Endometrial microvascular endothelial cells (primary cell): ENCODE measurements around the gene KCTD19. TPM values are rescaled to one million over a fixed set of nuclear protein-coding genes. Genes with fewer than 3 reads are reported as not detected.
"Not testable (repeated sequence)": the region's sequence is repeated elsewhere in the genome, so short reads cannot be mapped to it uniquely, and the experiment has no call there.

ENCODE experiments used
- in situ Hi-C: cut with HindIII; loops from 2 replicates; pipeline ENCODE4 v1.10.0; 2017; ENCODE audit warnings: low sequenced_read_pairs, low pct_unique_long_range_greater_than_20kb; ENCODE audit errors: inconsistent ontology term
- total RNA-seq: library from RNA; depleted of rRNA; stranded (reverse); fragments of >200 nt; gene quantifications from one replicate; pipeline ENCODE4 v1.2.3, GENCODE V29; 2015; ENCODE audit errors: inconsistent ontology term

Gene KCTD19
- total RNA-seq, result under 0.01 TPM

DNA sequence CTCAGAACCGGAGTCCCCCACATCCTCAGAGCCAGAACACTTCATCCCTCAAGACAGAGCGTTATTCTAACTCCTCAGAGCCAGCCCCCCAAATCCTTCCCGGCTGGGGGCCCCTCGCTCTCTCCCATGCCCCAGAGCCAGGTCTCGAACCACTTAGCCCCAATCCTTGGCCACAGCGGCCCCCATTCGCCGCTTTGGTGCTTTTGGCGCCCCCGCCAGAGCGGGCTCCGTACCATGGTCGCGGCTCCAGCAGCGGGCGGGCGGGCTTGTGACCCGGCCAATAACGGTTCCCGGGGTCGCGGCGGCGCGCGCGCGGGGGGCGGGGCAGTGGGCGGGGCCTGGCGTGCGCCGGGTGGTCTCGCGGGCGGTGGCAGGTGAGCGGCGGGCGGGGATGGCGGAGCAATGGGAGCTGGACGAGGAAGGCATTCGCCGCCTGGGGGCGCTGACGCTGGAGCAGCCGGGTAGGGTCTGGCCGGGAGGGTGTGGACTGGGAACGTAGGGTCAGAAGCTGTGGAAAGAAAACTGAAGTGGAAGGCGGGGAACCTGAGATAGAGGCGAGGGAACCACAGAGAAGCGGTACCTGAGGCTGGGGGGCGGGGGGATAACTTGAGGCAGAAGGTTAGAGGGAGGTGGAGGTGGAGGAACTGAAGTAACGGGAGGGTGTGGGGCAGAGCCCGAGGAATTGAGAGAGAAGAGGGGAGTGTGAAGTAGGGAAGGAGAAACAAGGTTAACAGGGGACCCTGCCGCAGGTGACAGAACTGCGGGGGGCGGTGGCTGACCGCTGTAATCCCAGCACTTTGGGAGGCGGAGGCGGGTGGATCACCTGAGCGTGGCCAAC is at the start of gene KCTD19, which contains the start of gene LRRC36:
TSS of gene KCTD19 (minus strand) at position 270 of the 838 bp plus-strand sequence. CDS start at position 236, 34 bp downstream.
TSS of gene LRRC36 (plus strand) at position 344 of the 838 bp plus-strand sequence. CDS start at position 392, 48 bp downstream.
- in situ Hi-C loops, result no loop called here

DNA sequence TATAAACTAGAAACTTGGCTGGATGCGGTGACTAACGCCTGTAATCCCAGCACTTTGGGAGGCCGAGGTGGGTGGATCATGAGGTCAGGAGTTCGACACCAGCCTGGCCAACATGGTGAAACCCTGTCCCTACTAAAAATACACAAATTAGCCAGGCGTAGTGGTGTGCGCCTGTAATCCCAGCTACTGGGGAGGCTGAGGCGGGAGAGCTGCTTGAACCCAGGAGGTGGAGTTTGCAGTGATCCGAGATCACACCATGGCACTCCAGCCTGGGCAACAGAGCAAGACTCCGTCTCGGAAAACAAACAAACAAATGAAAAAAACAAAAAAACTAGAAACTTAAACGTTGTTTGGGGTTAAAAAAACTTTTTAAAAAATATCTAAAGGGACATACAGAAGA is 49.5 kb upstream of the KCTD19 start:
- in situ Hi-C loops, result not testable (repeated sequence)

DNA sequence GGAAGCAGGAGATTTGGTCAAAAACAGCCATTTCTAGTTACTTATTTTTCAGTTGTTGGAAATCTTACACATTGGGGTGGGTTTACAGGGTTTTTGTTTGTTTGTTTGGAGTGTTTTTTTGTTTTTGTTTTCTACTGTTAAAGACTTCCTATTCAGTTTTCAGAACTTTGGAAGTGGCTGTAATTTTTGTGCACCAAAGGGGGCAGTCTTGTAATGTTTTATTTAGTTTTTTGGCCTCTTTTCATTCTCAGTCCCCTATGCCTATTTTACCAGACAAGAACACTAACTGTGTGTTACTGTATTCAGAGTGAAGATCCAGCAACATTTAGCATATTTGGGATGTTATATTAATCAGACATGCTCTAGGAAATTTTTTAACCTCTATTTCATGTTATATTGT is 46.1 kb upstream of the KCTD19 start:
- in situ Hi-C loops, result no loop called here

DNA sequence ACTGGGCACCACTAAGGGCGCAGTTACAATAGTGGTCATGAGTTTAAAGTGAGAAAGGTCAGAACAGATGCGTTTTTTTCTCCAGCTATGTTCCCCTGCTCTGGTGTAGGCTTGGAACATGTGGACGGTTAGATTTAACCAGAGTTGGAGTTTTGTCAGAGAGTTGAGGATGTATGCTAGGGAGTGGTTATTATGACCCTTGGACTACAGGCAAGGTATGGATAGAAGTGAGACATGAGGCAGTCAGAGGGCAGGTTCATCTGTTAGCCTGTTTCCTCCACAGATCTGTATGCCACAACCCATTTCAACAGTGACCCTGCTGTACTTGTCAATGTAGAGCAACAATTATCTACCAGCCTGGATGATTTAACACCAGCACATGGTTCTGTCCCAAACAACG is 44.1 kb upstream of the KCTD19 start:
- in situ Hi-C loops, result no loop called here

DNA sequence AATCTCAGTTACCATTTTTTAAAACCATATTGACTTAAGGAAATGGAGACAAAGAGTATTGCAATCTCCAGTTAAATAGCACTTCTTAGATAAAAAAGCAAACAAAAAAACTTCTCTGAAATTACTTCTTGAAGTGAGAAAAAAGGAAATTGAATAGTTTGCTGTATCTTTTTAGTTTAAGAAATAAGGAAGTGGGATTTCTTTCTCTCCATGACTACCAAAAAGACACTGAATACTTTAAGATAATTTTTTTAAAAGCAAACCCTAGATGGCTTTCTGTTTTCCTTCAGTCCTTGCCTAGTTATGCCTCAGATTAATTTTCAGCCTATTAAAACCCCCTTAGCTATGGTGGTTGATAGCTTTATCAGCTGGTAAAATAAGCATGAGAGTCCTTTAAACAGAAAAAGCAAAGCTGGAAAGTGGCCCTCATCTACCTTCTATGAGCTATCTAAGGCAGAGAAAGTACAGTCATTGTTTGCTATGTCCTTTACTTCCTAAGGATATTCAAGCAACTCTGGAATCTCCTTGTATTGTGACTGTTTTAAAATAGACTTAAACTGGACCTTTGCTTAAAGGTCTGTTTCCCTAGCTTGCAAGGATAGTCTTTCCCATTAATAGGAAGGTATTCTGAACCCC is 38.2 kb upstream of the KCTD19 start:
- in situ Hi-C loops, result no loop called here

DNA sequence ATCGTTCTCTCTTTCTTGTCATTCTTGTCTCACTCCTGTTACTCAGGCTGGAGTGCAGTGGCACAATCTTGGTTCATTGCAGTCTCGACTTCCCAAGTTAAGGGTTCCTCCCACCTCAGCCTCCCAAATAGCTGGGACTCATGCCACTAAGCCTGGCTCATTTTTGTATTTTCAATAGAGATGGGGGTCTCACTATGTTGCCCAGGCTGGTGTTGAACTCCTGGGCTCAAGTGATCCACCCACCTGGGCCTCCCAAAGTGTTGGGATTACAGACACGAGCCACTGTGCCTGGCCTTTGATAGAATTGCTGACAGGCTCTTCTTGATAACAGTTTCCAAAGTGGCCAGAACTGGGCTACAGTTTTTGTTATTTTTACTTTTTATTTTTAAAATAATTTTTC is 34.5 kb upstream of the KCTD19 start:
- in situ Hi-C loops, result no loop called here

DNA sequence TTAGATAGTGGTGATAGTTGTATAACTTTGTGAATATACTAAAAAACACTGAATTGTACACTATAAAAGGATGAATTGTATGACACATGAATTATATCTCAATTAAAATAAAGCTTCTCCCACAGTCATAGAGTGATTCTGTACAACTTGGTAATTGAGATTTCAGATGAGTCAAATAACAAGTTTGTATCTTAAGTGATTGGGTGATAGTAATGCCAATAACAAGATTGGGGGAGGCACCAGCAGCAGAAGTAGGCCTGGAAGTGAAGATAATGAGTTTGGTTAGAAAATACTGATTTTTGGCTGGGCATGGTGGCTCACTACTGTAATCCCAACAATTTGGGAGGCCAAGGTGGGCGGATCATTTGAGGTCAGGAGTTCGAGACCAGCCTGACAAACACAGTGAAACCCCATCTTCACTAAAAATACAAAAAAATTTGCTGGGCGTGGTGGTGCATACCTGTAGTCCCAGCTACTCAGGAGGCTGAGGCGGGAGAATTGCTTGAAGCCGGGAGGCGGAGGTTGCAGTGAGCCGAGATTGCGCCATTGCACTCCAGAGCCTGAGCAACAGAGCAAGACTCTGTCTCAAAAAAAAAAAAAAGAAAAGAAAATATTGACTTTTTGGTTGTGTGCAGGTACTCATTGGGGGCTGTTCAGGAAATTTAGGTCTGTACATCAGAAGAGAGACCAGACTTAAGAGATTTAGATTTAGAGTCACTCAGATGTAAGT is 33.2 kb upstream of the KCTD19 start:
- in situ Hi-C loops, result not testable (repeated sequence)

DNA sequence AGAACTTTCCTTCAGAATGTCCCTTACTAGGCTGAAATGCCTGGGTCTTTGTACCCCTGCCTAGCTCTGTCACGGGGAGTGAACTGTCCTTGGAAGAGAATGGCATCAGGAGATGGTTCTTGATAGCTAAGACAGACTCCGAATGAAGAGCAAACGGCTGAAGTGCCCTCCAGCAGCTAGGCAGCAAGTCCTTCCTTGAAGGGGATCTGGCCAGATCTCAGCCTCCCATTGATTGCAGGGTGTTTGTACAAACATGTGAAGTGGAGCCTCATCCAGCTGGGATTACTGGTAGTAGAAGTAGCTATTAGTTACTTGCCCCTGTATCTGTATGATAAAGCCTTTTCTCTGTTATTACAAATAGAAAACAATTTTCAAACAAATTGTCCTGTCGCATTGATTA is 31.0 kb upstream of the KCTD19 start:
- in situ Hi-C loops, result no loop called here

DNA sequence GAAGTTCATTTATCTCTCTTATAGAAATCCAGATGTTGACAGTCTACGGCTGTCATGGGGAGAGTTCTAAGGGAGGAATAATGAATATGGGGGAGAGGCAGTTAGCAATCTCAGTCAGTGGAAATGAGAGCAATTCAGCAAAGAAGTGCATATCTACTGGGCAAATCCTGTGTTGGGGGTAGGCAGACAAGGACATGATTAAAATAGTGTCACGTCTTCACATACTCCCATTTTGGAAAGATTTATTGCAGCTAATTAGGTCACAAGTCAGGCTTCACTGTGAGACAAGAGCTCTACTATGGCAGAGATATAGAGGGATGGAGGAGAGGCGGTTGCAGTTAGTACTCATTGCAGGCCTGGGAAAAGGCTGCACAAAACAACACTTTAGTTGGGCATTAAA is 29.9 kb upstream of the KCTD19 start:
- in situ Hi-C loops, result no loop called here

DNA sequence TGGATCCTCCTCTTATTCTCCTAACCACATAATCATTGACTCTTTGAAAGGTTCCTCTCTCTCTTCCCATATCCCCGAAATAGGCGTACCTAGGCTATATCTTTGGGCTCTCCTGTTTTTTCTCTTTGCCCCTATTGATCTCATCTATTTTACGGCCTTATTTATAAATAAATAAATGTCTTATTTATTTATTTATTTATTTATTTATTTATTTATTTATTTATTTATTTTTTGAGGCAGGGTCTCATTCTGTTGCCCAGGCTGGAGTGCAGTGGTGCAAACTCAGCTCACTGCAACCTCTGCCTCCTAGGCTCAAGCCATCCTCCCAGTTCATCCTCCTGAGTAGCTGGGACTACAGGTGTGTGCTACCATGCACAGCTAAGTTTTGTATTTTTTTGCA is 25.9 kb upstream of the KCTD19 start:
- in situ Hi-C loops, result not testable (repeated sequence)

DNA sequence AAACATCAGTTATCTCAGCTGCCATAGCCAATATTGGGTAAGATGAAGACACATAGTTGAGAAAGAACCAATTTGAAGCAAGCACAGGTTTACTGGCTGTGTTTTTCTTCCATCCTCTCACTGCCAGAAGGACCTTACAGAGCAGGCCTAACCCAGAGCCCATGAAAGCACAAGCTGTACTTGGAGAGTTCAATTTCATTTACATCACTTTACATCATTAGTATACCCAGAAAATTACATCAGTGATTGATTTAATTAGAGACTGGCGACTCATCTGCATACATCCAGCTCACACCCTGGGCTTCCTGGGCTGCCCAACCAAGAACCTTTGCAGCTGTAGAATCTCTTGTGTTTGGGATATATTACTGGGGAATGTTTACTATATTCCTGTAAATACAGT is 23.8 kb upstream of the KCTD19 start:
- in situ Hi-C loops, result no loop called here

DNA sequence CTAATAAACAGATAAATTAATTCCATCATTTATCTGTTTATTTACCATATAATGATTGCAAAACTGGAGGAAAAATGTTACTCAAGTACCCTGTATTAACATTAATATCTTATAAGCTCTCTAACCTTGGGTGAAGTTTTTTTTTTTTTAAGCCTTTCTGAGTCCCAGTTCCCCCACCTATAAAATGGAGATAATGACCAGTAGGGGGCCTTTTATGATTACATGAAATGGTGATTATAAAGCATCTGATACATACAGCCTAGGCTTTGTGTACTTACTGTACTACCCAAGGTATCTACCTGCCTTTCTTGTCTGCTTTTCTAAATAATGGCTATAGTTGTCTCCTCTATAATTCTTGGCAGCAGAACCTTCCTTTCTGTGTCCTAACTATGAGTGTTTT is 22.6 kb upstream of the KCTD19 start:
- in situ Hi-C loops, result no loop called here

DNA sequence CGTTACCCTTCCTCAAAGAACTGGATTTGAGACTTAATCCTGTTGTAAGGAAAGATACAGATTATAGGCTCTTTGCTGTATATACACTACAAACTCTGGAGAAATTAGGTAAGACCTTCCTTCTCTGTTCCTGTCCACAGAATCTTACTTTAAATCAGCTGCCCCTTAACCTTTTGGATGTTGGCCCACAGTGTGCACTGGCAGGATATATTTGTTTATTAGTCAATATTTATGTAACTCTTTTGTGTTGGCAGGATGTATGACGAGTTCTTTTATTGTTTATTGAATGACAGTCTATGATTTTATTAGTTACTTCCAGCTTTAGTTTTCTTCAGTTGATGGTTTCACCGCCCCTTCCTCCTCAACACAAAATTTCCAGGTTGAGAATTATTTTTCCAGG is 19.8 kb upstream of the KCTD19 start:
- in situ Hi-C loops, result no loop called here

DNA sequence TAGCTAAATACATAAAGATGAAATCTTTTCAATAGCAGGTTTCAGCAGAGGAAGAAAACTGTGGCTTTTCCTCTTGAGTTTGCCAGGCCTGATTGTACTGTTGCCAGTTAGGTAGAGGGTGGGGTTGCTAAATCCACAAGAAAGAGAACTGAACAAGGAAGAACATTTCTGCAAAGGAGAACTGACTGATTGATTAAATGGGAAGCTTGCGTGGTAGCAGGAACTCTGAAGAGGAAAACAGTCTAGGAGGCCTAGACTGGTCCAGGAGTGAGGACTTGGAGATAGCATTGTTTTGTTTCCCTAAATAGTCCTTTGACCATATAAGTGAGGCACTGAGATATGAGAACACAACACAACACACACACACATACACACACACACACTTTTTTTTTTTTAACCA is 18.9 kb upstream of the KCTD19 start:
- in situ Hi-C loops, result no loop called here

DNA sequence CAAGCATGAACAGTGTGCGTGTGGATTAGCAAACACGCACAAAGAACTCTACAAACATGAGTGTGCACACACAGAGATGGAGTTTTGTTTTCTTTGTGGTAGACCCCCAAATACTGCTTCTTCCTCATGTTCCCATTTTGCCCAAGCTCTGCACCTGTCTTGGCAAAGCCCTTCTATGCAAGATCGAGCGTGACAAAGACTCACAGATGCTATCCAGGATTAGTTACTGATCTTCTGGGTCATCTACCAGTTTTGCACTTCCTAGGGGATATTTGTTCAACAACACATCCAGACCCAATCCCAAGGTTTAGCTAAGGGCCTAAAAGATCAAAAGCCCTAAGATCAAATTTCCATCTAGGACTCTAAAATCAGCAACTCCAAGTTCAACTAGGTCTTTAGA is 16.1 kb upstream of the KCTD19 start:
- in situ Hi-C loops, result no loop called here

DNA sequence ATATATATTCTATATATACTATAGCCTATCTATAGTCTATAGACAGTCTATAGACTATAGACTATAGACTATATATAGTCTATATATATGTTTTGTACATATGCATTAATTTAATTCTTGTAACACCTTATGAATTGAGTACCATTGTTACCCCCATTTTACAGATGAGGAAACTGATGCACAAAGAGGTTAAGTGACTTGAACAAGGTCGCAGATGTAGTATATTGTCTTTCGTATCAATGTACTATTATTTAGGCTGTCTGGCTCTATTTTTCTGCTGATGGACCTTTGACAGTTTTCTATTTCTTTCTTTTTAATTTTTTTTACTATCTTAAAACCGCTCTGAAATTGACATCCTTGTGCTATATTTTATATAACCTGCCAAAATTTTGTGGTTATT is 14.7 kb upstream of the KCTD19 start:
- in situ Hi-C loops, result no loop called here

DNA sequence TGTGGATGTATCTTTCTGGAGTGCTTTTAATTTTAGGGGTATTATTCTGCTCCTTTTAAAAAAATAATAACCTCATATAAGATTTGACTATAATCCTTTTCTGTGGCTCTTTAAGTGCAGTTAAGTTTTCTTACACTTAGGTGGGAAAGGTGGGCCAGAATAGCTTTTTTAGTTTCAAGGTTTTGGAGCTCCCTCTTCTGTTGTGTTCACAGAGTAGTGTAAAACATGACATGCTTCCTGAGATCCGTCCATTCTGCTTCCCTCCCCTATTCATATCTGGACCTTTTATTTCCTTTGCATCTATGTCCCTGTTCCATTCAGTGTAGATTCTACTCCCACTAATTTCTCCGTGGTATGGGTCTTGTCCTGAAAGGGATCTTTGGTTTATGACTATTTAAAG is 12.9 kb upstream of the KCTD19 start:
- in situ Hi-C loops, result no loop called here

DNA sequence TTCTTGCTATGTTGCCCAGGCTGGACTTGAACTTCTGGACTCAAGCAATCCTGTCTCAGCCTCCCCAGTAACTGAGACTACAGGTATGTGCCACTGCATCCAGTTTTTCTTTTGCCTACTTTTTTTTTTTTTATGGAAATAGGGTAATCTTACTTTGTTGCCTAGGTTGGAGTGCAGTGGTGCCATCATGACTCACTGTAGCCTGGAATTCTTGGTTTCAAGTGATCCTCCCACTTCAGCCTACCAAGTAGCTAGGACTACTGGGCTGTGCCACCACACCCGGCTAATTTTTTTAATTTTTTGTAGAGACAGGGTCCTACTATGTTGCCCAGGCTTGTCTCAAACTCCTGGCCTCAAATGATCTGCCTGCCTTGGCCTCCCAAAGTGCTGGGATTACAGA is 10.1 kb upstream of the KCTD19 start:
- in situ Hi-C loops, result no loop called here

DNA sequence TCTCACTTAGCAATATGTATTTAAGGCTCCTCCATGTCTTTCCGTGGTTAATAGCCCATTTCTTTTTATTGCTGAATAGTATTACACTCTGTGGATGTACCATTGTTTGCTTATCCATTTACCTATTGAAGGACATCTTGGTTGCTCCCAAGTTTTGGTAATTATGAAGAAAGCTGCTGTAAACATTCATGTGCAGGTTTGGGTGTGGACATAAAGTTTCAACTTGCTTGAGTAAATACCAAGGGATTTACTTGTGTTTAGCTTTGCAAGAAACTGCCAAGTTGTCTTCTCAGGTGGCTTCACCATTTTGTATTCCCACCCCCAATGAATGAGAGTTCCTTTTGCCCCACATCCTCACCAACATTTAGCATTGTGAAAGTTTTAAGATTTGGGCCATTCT is 9.6 kb upstream of the KCTD19 start:
- in situ Hi-C loops, result no loop called here

DNA sequence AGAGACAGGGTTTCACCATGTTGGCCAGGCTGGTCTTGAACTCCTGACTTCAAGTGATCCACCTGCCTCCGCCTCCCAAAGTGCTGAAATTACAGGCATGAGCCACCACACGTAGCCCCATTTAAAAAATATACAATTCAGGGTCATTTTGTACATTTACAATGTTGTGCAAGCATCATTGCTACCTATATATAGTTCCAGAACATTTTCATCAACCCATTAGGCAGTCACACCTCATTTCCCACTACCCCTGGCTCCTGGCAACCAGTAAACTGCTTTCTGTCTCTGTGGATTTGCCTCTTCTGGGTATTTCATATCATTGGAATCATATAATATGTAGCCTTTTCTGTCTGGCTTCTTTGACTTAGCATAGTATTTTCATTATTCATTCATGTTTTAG is 6.8 kb upstream of the KCTD19 start:
- in situ Hi-C loops, result no loop called here
